HEK293T (cell line): ENCODE measurements around the gene CYYR1.
A peak's percentile ranks its signal among the peaks of the same experiment; 100 is the strongest.

Experiments used
- CTCF ChIA-PET: fragments of 350-600 bp; formaldehyde crosslinking; extraction: SDS; loops from one replicate; lab custom pipeline; 2021; ENCODE audit warnings: antibody characterized with exemption, inconsistent platforms; lab: Yijun Ruan, JAX
- POLR2A ChIA-PET: fragments of 350-600 bp; formaldehyde crosslinking; extraction: SDS; loops from one replicate; lab custom pipeline; 2020; ENCODE audit warnings: antibody characterized with exemption, inconsistent platforms; lab: Yijun Ruan, JAX
- DNase-seq: peaks from one replicate; pipeline ENCODE4 v3.0.0; 2012; ENCODE audit warnings: mixed read lengths; ENCODE audit errors: extremely low spot score
- ARNT ChIP-seq: fragments of 450-650 bp; IDR thresholded peaks from 2 replicates; pipeline ENCODE4 v1.6.1; 2017; ENCODE audit warnings: mild to moderate bottlenecking
- BHLHE40 ChIP-seq: fragments of 450-650 bp; IDR thresholded peaks from 2 replicates; pipeline ENCODE4 v1.6.1; 2016; ENCODE audit warnings: mild to moderate bottlenecking, moderate library complexity, borderline replicate concordance
- CTBP1 ChIP-seq: fragments of 450-650 bp; IDR thresholded peaks from 2 replicates; pipeline ENCODE4 v1.6.1; 2016; ENCODE audit warnings: borderline replicate concordance
- ELF4 ChIP-seq: fragments of 450-650 bp; IDR thresholded peaks from 2 replicates; pipeline ENCODE4 v1.6.1; 2017; ENCODE audit warnings: antibody characterized with exemption
- FOXA1 ChIP-seq: fragments of 450-650 bp; IDR thresholded peaks from 2 replicates; pipeline ENCODE4 v1.6.1; 2016; ENCODE audit warnings: mild to moderate bottlenecking
- FOXK2 ChIP-seq: fragments of 450-650 bp; IDR thresholded peaks from 2 replicates; pipeline ENCODE4 v1.6.1; 2016; ENCODE audit warnings: mild to moderate bottlenecking
- FOXM1 ChIP-seq: fragments of 450-650 bp; IDR thresholded peaks from 2 replicates; pipeline ENCODE4 v1.6.1; 2017; ENCODE audit warnings: mild to moderate bottlenecking, borderline replicate concordance
- HDGF ChIP-seq: fragments of 450-650 bp; IDR thresholded peaks from 2 replicates; pipeline ENCODE4 v1.6.1; 2017; ENCODE audit warnings: antibody characterized with exemption, borderline replicate concordance
- L3MBTL2 ChIP-seq: fragments of 450-650 bp; conservative IDR thresholded peaks from 2 replicates; pipeline ENCODE4 v1.6.1; 2016; ENCODE audit warnings: mild to moderate bottlenecking
- LEF1 ChIP-seq: fragments of 450-650 bp; IDR thresholded peaks from 2 replicates; pipeline ENCODE4 v1.6.1; 2017; ENCODE audit warnings: mild to moderate bottlenecking, borderline replicate concordance
- NFRKB ChIP-seq: fragments of 450-650 bp; IDR thresholded peaks from 2 replicates; pipeline ENCODE4 v1.6.1; 2016; ENCODE audit warnings: mild to moderate bottlenecking, moderate library complexity
- SP1 ChIP-seq: fragments of 450-650 bp; IDR thresholded peaks from 2 replicates; pipeline ENCODE4 v1.6.1; 2017
- SUZ12 ChIP-seq: fragments of 450-650 bp; IDR thresholded peaks from 2 replicates; pipeline ENCODE4 v1.6.1; 2016; ENCODE audit warnings: mild to moderate bottlenecking
- TARDBP ChIP-seq: fragments of 450-650 bp; IDR thresholded peaks from 2 replicates; pipeline ENCODE4 v1.6.1; 2016
- ZNF384 ChIP-seq: fragments of 450-650 bp; IDR thresholded peaks from 2 replicates; pipeline ENCODE4 v1.6.1; 2016
- TF ChIP-seq, protein P1 (sequence below): fragments of 450-650 bp; IDR thresholded peaks from 2 replicates; pipeline ENCODE4 v1.6.1; 2016

CYYR1 gene

DNA sequence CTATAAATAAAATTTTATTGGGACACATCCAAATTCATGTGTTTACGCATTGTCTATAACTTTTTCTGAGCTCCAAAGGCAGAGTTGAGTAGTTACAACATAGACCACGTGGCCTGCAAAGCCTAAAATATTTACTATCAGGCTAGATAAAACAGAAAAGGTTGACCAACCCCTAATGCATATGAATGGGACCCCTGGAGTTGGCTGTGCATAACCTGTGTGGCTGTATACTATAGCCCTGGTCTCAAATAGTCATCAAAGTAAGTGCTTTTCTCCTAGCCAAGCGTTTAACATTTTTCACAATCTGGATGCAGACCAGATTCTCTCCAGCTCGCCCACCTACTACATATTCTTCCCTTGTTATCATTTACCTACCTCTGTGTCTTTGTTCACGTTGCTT lies 60.4 kb downstream of the CYYR1 start:
- no peak for DNase-seq
- TF ChIP-seq SUZ12, result no peak
- TF ChIP-seq L3MBTL2, result no peak
- no peak for TF ChIP-seq CTBP1
- no peak for TF ChIP-seq FOXK2
- TF ChIP-seq TARDBP, result no peak
- TF ChIP-seq NFRKB, result no peak
- POLR2A ChIA-PET, result no interaction called here
- CTCF ChIA-PET, result no interaction called here

DNA sequence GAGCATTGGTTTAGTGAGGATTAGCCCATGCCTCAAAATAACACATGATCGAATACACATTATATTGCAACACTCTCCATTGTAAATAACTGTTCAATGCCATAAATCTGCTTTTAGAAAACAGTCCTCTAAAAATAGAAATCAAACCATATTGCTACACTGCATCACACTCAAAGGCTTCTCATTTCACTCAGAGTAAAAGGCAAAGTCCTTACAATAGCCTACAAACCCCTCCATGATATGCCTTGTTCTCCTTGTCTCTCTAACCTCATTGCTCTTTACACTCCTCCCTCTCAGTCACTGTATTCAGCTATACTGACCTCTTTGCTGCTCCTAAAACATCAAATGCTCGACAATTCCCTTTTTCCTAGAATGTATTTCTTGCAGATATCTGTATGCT lies 64.2 kb downstream of the CYYR1 start:
- no peak for DNase-seq
- TF ChIP-seq L3MBTL2, result no peak
- TF ChIP-seq, protein P1, sequence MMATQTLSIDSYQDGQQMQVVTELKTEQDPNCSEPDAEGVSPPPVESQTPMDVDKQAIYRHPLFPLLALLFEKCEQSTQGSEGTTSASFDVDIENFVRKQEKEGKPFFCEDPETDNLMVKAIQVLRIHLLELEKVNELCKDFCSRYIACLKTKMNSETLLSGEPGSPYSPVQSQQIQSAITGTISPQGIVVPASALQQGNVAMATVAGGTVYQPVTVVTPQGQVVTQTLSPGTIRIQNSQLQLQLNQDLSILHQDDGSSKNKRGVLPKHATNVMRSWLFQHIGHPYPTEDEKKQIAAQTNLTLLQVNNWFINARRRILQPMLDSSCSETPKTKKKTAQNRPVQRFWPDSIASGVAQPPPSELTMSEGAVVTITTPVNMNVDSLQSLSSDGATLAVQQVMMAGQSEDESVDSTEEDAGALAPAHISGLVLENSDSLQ, result no peak
- TF ChIP-seq LEF1, result no peak
- no peak for TF ChIP-seq BHLHE40
- no peak for TF ChIP-seq FOXK2
- TF ChIP-seq NFRKB, result no peak
- TF ChIP-seq FOXM1, result no peak
- TF ChIP-seq FOXA1, result no peak
- TF ChIP-seq SUZ12, result no peak
- TF ChIP-seq ELF4, result no peak
- TF ChIP-seq TARDBP, result no peak
- no peak for TF ChIP-seq SP1
- TF ChIP-seq CTBP1, result no peak
- no peak for TF ChIP-seq ARNT
- no peak for TF ChIP-seq ZNF384
- TF ChIP-seq HDGF, result no peak
- ChIA-PET CTCF (no interaction called here), POLR2A (no interaction called here)

DNA sequence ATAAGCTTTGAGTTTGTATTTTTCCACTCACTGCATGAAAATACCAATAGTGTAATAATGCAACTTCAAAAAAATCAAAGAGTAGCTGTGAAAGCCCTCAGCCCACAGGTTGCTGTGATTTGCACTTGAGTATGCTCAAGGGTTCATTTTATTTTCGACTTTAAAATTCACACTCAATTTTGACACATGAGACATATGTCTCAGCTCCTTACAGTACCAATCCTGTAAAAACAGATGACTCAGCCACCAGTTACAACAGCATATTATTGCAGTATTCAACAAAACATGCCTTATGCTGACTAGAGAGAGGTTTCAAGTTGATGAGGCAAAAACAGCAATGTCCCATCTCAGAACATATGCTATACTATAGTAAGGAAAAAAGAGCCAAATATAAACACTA lies 66.1 kb downstream of the CYYR1 start:
- POLR2A ChIA-PET, result no interaction called here
- CTCF ChIA-PET, result no interaction called here
- no peak for DNase-seq
- no peak for TF ChIP-seq FOXK2
- no peak for TF ChIP-seq FOXA1
- TF ChIP-seq SP1, result no peak
- TF ChIP-seq ELF4, result no peak
- no peak for TF ChIP-seq ARNT
- no peak for TF ChIP-seq HDGF
- TF ChIP-seq LEF1, result no peak
- no peak for TF ChIP-seq CTBP1
- TF ChIP-seq SUZ12, result no peak
- no peak for TF ChIP-seq L3MBTL2
- no peak for TF ChIP-seq TARDBP
- no peak for TF ChIP-seq ZNF384

DNA sequence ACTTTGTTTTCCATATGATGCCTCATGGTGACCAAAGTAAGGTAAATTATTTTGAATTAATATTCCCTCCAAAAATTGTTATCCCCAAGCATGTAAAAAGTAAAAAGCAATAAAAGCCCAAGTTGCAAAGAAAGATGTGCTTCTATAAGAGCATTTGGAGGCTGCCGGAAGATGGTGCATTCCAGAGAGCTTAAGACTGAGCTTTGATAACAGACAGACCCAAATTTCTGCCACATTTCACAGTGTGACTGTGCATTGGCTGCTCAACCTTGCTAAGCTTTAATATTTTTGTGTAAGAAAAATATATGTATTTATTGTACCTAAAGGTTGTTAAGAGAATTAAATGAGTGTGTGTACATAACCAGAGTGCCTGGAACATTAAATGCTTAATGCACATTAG lies 67.9 kb downstream of the CYYR1 start:
- ChIA-PET POLR2A (no interaction called here), CTCF (no interaction called here)
- TF ChIP-seq ELF4 (no peak), FOXK2 (no peak), BHLHE40 (no peak), ZNF384 (no peak), LEF1 (no peak), FOXM1 (no peak), L3MBTL2 (no peak), FOXA1 (no peak), HDGF (no peak), NFRKB (no peak)
- no peak for DNase-seq

DNA sequence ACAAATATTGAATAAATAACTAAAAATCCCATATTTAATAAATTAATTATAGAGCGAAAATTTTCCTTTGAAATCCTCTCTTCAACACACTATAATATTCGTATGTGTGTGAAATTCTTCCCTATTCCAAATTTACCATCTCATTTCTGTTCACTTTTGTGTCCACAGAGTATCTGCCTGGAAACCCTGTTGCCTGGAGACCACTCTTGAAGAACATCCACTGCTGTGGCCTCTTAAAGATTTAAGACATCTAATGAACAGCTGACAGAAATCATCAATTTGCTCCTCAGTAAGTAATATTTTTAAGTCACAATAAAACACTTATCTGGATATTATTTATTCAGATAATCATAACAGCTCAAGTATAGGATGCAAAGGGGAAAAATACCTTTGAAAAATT lies 69.7 kb downstream of the CYYR1 start:
- ChIA-PET POLR2A (no interaction called here), CTCF (no interaction called here)
- TF ChIP-seq BHLHE40, result no peak
- TF ChIP-seq, protein P1, result no peak
- no peak for TF ChIP-seq FOXM1
- TF ChIP-seq LEF1, result no peak
- no peak for TF ChIP-seq CTBP1
- no peak for TF ChIP-seq ZNF384
- TF ChIP-seq SUZ12, result no peak
- DNase-seq, result no peak

DNA sequence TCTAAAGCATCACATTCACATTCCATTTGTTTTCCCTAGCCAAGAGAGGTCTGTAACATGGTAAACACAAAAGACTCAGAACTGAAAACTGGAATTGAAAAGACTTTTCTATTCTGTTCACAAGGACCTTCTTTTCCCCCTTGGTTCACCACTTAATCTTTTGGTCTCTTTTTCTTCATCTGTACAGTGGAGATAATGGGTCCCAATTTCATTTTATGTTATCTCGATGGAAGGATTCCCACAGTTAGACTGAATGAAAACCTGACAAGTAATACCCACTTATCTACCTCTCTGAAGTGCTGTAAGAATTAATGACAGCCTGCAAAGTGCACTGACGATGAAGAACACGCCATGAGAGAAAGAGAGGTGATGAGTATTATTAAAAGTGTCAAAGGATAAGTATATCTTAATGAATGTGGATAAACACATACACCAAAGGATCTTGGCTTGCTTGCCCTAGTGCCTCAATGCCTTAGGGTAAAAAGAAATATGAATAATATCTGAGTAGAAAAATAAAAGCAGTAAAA lies 71.5 kb downstream of the CYYR1 start:
- ChIA-PET POLR2A (no interaction called here), CTCF (no interaction called here)
- TF ChIP-seq FOXK2 (no peak), ARNT (no peak), FOXA1 (no peak)
- DNase-seq, result no peak

DNA sequence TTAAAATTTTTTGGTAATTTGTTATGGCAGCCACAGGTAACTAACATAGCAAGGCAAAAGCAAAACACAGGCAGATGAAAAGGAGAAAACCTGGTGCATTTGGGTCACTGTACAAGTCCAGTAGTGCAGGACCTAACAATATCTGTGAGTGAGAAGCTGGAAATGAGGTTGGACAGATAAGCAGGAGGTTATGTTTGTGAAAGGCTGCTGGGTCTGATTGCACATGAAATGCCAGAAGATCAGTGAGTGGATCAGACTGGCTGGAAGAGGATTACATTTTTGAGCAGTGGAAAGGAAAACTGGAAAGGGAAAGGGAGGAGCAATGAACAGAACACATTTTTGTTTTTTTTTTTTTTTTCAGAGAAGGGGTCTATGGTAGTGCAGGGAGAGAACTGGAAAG lies 73.6 kb downstream of the CYYR1 start:
- TF ChIP-seq LEF1 (no peak), FOXA1 (no peak), ARNT (no peak), ZNF384 (no peak)
- POLR2A ChIA-PET, result no interaction called here
- CTCF ChIA-PET, result interaction anchor here (0.6 kb wide), 1 partner anchor 208 kb away, joined by 3 read pairs; no protein-coding TSS in a partner anchor
- no peak for DNase-seq

DNA sequence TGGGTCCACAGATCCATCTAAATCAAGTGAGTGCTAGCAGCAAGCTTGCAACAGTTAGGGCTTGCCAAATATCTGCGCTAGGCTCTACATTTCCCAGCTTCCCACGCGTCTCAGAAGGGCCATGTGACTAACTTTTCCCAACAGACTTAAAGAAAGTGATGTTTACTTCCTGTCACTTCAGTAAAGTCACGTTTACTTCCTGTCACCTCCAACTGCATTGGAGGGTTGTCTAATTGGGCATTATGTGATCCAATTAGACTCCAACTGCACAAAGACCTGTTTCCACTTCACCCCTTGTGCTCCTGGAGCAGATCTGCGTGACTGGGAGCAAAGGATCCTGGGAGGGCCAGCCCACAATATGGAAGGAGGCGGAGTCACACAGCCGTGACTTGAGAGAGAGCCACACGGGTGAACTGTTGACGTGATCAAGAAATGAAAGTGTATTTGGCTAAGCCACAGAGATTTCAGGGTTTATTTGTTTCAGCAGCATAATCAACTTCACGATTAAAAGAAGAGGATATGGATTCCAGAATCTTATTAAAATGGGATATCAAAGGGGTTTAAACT lies 77.7 kb downstream of the CYYR1 start:
- ChIA-PET POLR2A (no interaction called here), CTCF (no interaction called here)
- no peak for DNase-seq
- TF ChIP-seq NFRKB (no peak), SP1 (no peak), L3MBTL2 (peak; percentile 32; the same call in 1 of the 2 replicates), SUZ12 (no peak), TARDBP (no peak)
